OCI-LY3 (cell line): ENCODE results near the gene SMIM28.

Experiments used
- EZH2phosphoT487 ChIP-seq: fragments of 200-600 bp; shearing (Covaris generic); IDR thresholded peaks from 2 replicates; pipeline ENCODE4 v1.6.1; 2018; ENCODE audit warnings: antibody characterized with exemption, mixed run types, low read depth
- TF ChIP-seq, protein P1 (sequence below): fragments of 200-600, 300-600 bp; sonication (generic); IDR thresholded peaks from 2 replicates; pipeline ENCODE4 v1.5.1; 2014; ENCODE audit warnings: antibody characterized with exemption, low read length, low read depth

- TF ChIP-seq, protein P1, sequence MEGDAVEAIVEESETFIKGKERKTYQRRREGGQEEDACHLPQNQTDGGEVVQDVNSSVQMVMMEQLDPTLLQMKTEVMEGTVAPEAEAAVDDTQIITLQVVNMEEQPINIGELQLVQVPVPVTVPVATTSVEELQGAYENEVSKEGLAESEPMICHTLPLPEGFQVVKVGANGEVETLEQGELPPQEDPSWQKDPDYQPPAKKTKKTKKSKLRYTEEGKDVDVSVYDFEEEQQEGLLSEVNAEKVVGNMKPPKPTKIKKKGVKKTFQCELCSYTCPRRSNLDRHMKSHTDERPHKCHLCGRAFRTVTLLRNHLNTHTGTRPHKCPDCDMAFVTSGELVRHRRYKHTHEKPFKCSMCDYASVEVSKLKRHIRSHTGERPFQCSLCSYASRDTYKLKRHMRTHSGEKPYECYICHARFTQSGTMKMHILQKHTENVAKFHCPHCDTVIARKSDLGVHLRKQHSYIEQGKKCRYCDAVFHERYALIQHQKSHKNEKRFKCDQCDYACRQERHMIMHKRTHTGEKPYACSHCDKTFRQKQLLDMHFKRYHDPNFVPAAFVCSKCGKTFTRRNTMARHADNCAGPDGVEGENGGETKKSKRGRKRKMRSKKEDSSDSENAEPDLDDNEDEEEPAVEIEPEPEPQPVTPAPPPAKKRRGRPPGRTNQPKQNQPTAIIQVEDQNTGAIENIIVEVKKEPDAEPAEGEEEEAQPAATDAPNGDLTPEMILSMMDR: no peak
- no peak for TF ChIP-seq EZH2phosphoT487
These were observed 9.2 kb downstream of the SMIM28 start for GRCh38 chr6:138386897-138387296.
